H9 (cell line): ENCODE data around the gene SLC27A6. TPM values are rescaled to one million over a fixed set of nuclear protein-coding genes. Genes with fewer than 3 reads are reported as not detected.

ENCODE experiments used
- DNase-seq: peaks from one replicate; pipeline ENCODE4 v3.0.0-alpha.2; 2017
- H2AFZ ChIP-seq: one replicate; pipeline ENCODE4 v1.6.1; 2013; ENCODE audit warnings: mild to moderate bottlenecking, low read length, control low read depth, moderate library complexity
- H2AK5ac ChIP-seq: 2 replicates; pipeline ENCODE4 v1.6.1; 2013; ENCODE audit warnings: low read length, control low read depth, mixed read lengths; ENCODE audit not compliant: insufficient read length
- H2BK120ac ChIP-seq: one replicate; pipeline ENCODE4 v1.6.1; 2013; ENCODE audit warnings: low read depth, mild to moderate bottlenecking, low read length, control low read depth, inconsistent platforms; ENCODE audit not compliant: poor library complexity, severe bottlenecking
- H2BK12ac ChIP-seq: 2 replicates; pipeline ENCODE4 v1.6.1; 2013; ENCODE audit warnings: low read length, control low read depth, mixed read lengths, low read depth; ENCODE audit not compliant: insufficient read length
- H2BK15ac ChIP-seq: 2 replicates; pipeline ENCODE4 v1.6.1; 2013; ENCODE audit warnings: low read depth, low read length, control low read depth
- H2BK20ac ChIP-seq: one replicate; pipeline ENCODE4 v1.6.1; 2013; ENCODE audit warnings: low read depth, mild to moderate bottlenecking, low read length, control low read depth, inconsistent platforms; ENCODE audit not compliant: poor library complexity, severe bottlenecking
- H2BK5ac ChIP-seq: 2 replicates; pipeline ENCODE4 v1.6.1; 2013; ENCODE audit warnings: low read length, control low read depth, mixed read lengths; ENCODE audit not compliant: insufficient read length
- H3K14ac ChIP-seq: 2 replicates; pipeline ENCODE4 v1.6.1; 2013; ENCODE audit warnings: low read length, control low read depth; ENCODE audit not compliant: insufficient read depth
- H3K18ac ChIP-seq: 2 replicates; pipeline ENCODE4 v1.6.1; 2013; ENCODE audit warnings: low read depth, mild to moderate bottlenecking, mixed read lengths, low read length, control low read depth; ENCODE audit not compliant: insufficient read length
- H3K23ac ChIP-seq: 2 replicates; pipeline ENCODE4 v1.6.1; 2013; ENCODE audit warnings: low read length, control low read depth, mixed read lengths, low read depth; ENCODE audit not compliant: insufficient read length
- H3K23me2 ChIP-seq: 2 replicates; pipeline ENCODE4 v1.6.1; 2013; ENCODE audit warnings: low read depth, mild to moderate bottlenecking, mixed read lengths, low read length, control low read depth; ENCODE audit not compliant: insufficient read length, poor library complexity, severe bottlenecking
- H3K27ac ChIP-seq: 2 replicates; pipeline ENCODE4 v1.5.1; 2013; ENCODE audit warnings: low read length, control low read depth, mixed read lengths, low read depth; ENCODE audit not compliant: insufficient read length
- H3K27me3 ChIP-seq: 2 replicates; pipeline ENCODE4 v1.6.1; 2013; ENCODE audit warnings: low read length, control low read depth, inconsistent platforms; ENCODE audit not compliant: insufficient read depth
- H3K4ac ChIP-seq: 2 replicates; pipeline ENCODE4 v1.6.1; 2013; ENCODE audit warnings: low read depth, mild to moderate bottlenecking, control low read depth, inconsistent platforms, low read length, moderate library complexity
- H3K4me1 ChIP-seq: 2 replicates; pipeline ENCODE4 v1.6.1; 2013; ENCODE audit warnings: low read length, control low read depth, inconsistent platforms; ENCODE audit not compliant: insufficient read depth
- H3K4me2 ChIP-seq: 2 replicates; pipeline ENCODE4 v1.6.1; 2013; ENCODE audit warnings: low read length, control low read depth, mixed read lengths; ENCODE audit not compliant: insufficient read length, insufficient read depth
- H3K56ac ChIP-seq: 2 replicates; pipeline ENCODE4 v1.6.1; 2013; ENCODE audit warnings: low read depth, mild to moderate bottlenecking, mixed read lengths, low read length, control low read depth; ENCODE audit not compliant: insufficient read length
- H3K79me1 ChIP-seq: 2 replicates; pipeline ENCODE4 v1.6.1; 2013; ENCODE audit warnings: low read depth, mild to moderate bottlenecking, moderate library complexity, low read length, control low read depth, inconsistent platforms; ENCODE audit not compliant: insufficient read depth, poor library complexity, severe bottlenecking
- H3K79me2 ChIP-seq: 2 replicates; pipeline ENCODE4 v1.6.1; 2013; ENCODE audit warnings: low read length, control low read depth, inconsistent platforms; ENCODE audit not compliant: insufficient read depth
- H3K9ac ChIP-seq: 2 replicates; pipeline ENCODE4 v1.6.1; 2013; ENCODE audit warnings: low read length, control low read depth, mixed read lengths; ENCODE audit not compliant: insufficient read length; ENCODE audit errors: extremely low read depth
- H3K9me3 ChIP-seq: one replicate; pipeline ENCODE4 v1.6.1; 2013; ENCODE audit warnings: low read depth, low read length, inconsistent platforms; ENCODE audit not compliant: control insufficient read depth
- H3T11ph ChIP-seq: one replicate; pipeline ENCODE4 v1.6.1; 2013; ENCODE audit warnings: mild to moderate bottlenecking, low read length, control low read depth, inconsistent platforms
- H4K20me1 ChIP-seq: one replicate; pipeline ENCODE4 v1.6.1; 2013; ENCODE audit not compliant: control insufficient read depth, insufficient read length, insufficient read depth
- H4K5ac ChIP-seq: 2 replicates; pipeline ENCODE4 v1.6.1; 2013; ENCODE audit warnings: low read depth, mild to moderate bottlenecking, mixed read lengths, low read length, control low read depth; ENCODE audit not compliant: insufficient read length
- H4K8ac ChIP-seq: replicated peaks from 2 replicates; pipeline ENCODE4 v1.6.1; 2013; ENCODE audit warnings: low read length, control low read depth, mixed read lengths, low read depth; ENCODE audit not compliant: insufficient read length
- H4K91ac ChIP-seq: 2 replicates; pipeline ENCODE4 v1.6.1; 2013; ENCODE audit warnings: low read depth, mild to moderate bottlenecking, moderate library complexity, mixed read lengths, low read length, control low read depth; ENCODE audit not compliant: insufficient read length
- H3K27ac Mint-ChIP-seq, 3 experiments: 2 replicates in 2 of 3; 3 replicates in 1 of 3; pipeline ENCODE4 v1.8.0; 2020 to 2021; ENCODE audit warnings: mixed read lengths in 3 of 3, mild to moderate bottlenecking in 1 of 3, moderate library complexity in 1 of 3
- H3K27me3 Mint-ChIP-seq: 2 replicates; pipeline ENCODE4 v1.8.0; 2021; ENCODE audit warnings: low read depth, mild to moderate bottlenecking, moderate library complexity, mixed read lengths
- H3K36me3 Mint-ChIP-seq, 3 experiments: 2 replicates in 2 of 3; 3 replicates in 1 of 3; pipeline ENCODE4 v1.8.0; 2020 to 2021; ENCODE audit warnings: low read depth in 3 of 3, mixed read lengths in 3 of 3; ENCODE audit not compliant: insufficient read depth in 1 of 3
- H3K4me1 Mint-ChIP-seq, 2 experiments: 2 replicates each; pipeline ENCODE4 v1.8.0; 2020; ENCODE audit warnings: mixed read lengths in 2 of 2
- H3K4me3 Mint-ChIP-seq, 2 experiments: 2 replicates in 1 of 2; 3 replicates in 1 of 2; pipeline ENCODE4 v1.8.0; 2020 to 2021; ENCODE audit warnings: mild to moderate bottlenecking in 2 of 2, mixed read lengths in 2 of 2, moderate library complexity in 1 of 2
- H3K9me3 Mint-ChIP-seq, 2 experiments: 2 replicates in 1 of 2; 3 replicates in 1 of 2; pipeline ENCODE4 v1.8.0; 2020; ENCODE audit warnings: mild to moderate bottlenecking in 2 of 2, mixed read lengths in 2 of 2, moderate library complexity in 1 of 2
- CTCF ChIP-seq: fragments of 200-600 bp; sonication (generic); conservative IDR thresholded peaks from 3 replicates; pipeline ENCODE4 v1.8.0; 2021; ENCODE audit warnings: antibody characterized with exemption, mild to moderate bottlenecking
- WGBS: extraction: QIAGEN DNeasy Blood & Tissue Kit; methylation state at CpG from one replicate; pipeline ENCODE4 v1.1.7; 2013; ENCODE audit warnings: missing lambda C conversion rate, low lambda C conversion rate, mixed read lengths; ENCODE audit not compliant: insufficient read length; ENCODE audit errors: extremely low coverage; 5-methylcytosine and 5-hydroxymethylcytosine counted together
- total RNA-seq: library from RNA; stranded (reverse); gene quantifications from 2 replicates; pipeline ENCODE4 v1.2.1, GENCODE V29; 2021

The SLC27A6 gene
- total RNA-seq, 1 experiment from 2014 or later: 3.0 TPM

GRCh38 chr5:129078247-129078646, 113.0 kb downstream of the SLC27A6 start:
- H2BK20ac ChIP-seq: no peak overlapping the region
- no peaks in the 10 kb centered on the region for H3K9me3 ChIP-seq
- no peak overlapping the region for H2AK5ac ChIP-seq
- no peak overlapping the region for H3K4me3 Mint-ChIP-seq
- no peaks in the 10 kb centered on the region for H3K79me1 ChIP-seq
- no peak overlapping the region for H2BK5ac ChIP-seq
- H2AFZ ChIP-seq: no peak overlapping the region
- H3T11ph ChIP-seq: no peak overlapping the region
- H4K8ac ChIP-seq: no peak overlapping the region
- H3K4ac ChIP-seq: no peak overlapping the region
- H3K27me3 ChIP-seq: no peaks in the 10 kb centered on the region
- no peaks in the 10 kb centered on the region for H3K23me2 ChIP-seq
- no peaks in the 10 kb centered on the region for H3K36me3 Mint-ChIP-seq
- H3K27me3 Mint-ChIP-seq: no peaks in the 10 kb centered on the region
- no peak overlapping the region for H3K27ac Mint-ChIP-seq
- H3K4me2 ChIP-seq: no peak overlapping the region
- no peak overlapping the region for H3K14ac ChIP-seq
- H4K20me1 ChIP-seq: no peaks in the 10 kb centered on the region
- no peaks in the 10 kb centered on the region for H3K79me2 ChIP-seq
- no peak overlapping the region for H2BK15ac ChIP-seq
- no peak overlapping the region for H2BK120ac ChIP-seq
- H2BK12ac ChIP-seq: no peak overlapping the region
- no peaks in the 10 kb centered on the region for H3K4me1 Mint-ChIP-seq
- H3K18ac ChIP-seq: no peak overlapping the region
- no CpG with 5 or more reads among the region's 1 CpG for WGBS
- H3K56ac ChIP-seq: no peak overlapping the region
- no peak overlapping the region for H4K91ac ChIP-seq
- DNase-seq: no peak
- H3K9me3 Mint-ChIP-seq: no peaks in the 10 kb centered on the region
- no peak for TF ChIP-seq CTCF
- no peak overlapping the region for H3K9ac ChIP-seq
- H3K23ac ChIP-seq: no peak overlapping the region
- no peaks in the 10 kb centered on the region for H3K4me1 ChIP-seq
- no peak overlapping the region for H4K5ac ChIP-seq
- no peak overlapping the region for H3K27ac ChIP-seq
